GM19468 (cell line): ENCODE results near the gene KIAA1958.
"Not testable (repeated sequence)": the region's sequence is repeated elsewhere in the genome, so short reads cannot be mapped to it uniquely, and the experiment has no call there.

ENCODE experiments used
- ATAC-seq: cut with Tn5 transposase; IDR thresholded peaks from one replicate; pipeline ENCODE4 v1.9.1; 2021; ENCODE audit warnings: mild to moderate bottlenecking, moderate library complexity, moderate number of reproducible peaks; ENCODE audit not compliant: unreplicated experiment; ENCODE audit errors: extremely low read depth

KIAA1958 gene

DNA sequence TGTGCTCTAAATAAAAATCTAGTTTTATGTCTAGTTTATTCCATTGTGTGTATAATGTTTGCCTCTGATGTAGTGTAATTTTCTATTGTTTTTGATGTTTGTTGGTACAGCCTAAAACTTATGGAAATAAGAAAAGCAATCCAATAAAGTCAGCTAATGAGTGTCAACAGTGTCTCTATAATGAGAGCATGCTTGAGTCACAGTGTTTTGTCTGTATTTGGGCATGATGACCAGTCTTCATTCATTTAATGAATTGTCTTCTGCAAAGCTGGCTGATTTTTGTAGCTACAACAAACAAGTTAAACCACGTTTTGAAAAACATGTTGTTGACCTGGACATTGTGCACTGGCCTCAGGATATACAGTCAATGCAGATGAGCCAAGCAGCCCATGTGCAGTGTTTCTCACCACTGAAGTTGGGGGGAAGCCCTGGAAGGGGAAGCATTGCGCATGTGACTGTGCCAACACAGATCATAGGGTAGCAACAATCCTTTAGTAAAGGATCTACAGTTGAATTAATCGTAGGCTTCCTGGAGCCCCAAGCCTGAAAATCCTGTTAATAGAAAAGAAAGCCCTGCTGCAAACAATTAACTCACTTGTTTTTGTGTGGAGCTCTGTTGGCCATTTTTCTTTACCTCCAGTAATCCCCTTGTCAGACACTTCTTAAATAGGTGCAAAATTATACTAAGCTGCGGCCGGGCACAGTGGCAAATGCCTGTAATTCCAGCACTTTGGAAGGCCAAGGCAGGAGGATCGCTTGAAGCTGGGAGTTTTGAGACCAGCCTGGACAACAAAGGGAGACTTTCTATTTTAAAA, 143.3 kb downstream of the KIAA1958 start:
- ATAC-seq = no peak

DNA sequence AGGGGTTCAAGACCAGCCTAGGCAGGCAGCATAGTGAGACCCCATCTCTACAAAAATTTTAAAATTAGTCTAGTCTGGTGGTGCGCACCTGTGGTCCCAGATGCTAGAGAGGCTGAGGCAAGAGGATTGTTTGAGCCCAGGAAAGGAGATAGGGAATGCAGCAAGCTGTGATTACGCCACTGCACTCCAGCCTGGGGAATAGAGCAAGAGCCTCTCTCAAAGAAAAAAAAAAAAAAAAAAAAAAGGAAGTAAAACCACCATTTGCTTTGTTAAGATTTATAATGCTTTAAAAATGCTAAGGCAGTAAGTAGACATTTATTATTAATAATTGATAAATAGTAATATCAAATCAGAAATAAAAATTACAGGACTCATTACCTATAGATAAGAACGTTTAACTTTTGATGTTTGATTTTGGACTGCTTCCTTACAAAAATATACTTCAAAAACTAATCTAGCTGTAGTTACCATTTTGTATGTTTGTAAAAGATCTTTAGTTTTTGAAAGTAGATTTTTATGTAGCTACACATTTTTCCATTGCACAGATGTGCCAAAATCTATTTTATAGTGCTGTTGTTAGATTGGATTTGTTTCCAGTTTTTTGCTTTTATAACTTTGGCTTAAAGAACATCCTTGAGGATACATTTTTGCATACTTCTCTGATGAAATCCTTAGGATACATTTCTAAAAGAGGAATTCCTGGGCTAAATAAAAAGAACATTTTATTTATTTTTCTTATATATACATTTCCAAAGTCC, 144.9 kb downstream of the KIAA1958 start:
- no peak for ATAC-seq

DNA sequence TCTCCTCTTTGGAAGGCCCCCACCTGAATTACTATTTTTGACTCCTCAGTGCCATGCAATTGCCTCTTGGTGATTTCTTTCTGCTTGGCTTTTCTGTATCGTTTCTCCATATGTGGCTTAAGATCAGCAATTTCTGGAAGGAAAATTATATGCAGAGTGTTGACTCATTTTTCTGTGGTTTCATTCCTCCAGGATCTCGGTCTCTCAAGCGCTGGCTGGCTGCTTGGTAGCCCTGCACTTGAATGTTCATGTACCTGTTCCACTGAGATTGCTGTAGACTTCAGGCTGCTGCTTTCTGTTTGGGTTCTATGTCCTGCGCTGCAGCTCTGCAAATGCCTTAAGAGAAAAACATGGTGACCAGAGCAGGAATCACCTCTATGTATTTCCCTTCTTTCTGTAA, 153.7 kb downstream of the KIAA1958 start:
- no peak for ATAC-seq

DNA sequence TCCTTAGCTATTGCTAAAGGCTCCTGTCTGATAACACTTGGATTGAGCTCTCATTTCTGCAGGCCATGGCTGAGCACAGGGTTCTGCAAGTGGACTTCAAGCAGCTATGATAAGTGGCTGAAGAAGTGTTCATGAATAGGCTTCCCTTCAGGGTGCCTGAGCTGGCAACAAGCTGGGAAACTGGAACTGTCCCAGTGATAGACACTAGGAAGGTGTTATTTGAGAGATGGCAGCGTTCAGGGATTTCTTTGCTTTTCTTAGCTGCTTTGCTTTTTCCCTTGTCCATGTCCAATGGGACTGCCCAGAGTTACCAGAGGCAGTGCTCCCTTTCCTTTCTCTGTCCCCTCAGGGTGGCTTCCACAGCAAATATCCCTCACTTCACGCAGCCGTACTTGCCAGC, 155.5 kb downstream of the KIAA1958 start:
- ATAC-seq = no peak

DNA sequence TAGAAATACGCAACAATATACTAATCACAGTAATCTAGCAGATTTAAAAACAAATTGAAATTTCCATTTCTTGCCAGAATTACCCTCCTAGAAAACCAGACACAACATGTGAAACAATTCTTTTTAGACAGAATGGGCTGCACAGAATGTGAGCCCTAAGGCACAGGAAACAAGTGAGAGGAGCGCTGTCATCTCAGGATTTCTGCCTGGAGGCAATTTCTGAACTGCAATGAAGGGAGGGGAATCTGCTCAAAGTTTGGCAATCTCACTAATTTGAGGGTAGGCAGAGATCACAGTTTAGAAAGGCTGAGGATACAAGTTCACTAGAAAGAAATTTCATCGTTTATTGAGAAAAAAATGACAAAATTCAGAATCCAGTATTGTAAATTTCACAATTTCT, 161.0 kb downstream of the KIAA1958 start:
- ATAC-seq = no peak

DNA sequence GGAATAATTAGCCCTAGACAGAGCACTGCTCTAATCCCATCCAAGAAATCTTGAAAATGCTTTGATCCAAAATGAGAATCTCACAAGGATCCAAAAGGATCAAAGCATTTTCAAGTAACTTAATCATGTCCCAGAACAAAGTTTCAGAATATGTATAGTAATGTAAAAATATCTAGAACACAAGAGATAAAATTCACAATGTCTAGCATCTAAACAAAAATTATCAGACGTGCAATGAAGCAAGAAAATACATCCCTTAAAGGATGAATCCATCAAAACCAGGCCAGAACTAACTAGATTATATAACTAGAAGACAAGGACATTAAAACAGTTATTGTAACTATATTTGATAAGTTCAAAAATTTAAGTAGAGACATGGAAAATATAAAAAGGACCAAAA, 162.0 kb downstream of the KIAA1958 start:
- no peak for ATAC-seq

DNA sequence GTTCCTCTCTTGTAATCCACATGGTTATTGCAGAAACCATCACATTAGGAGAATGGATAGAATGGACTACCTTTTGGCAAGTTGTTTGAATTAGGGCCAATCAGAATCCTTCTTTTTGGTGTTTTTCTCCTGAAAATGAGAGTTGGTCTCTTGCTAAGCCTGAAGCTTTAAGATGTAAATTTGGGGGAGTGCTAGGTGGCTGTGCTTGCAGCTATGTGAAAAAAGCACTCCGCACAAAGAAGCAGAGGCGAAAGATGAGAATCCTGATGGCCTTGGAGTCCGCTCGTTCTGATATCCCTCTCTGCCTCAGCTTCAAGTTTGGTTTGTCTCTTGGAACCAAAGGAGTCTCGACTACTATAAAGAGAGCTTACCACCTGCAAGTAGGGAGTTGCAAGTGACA, 167.7 kb downstream of the KIAA1958 start:
- no peak for ATAC-seq

DNA sequence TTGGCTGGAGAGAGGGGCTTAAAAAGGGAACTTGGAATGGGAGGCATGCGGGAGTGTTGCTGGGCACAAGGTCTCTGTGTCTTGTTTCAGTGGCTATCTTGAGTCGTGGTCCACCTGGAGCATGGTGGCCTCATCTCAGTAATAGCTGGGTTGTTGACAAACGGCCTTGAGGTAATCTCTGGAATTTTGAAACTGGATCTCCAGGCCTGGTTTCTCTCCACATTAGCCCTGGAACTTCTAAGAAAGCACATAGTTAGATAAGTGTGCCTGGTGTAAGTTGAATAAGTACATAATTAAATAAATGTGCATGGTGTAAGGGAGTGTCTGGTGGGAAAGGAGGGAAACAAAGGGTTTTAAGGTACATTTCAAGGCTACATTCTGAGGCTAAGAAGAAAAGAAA, 169.0 kb downstream of the KIAA1958 start:
- no peak for ATAC-seq

DNA sequence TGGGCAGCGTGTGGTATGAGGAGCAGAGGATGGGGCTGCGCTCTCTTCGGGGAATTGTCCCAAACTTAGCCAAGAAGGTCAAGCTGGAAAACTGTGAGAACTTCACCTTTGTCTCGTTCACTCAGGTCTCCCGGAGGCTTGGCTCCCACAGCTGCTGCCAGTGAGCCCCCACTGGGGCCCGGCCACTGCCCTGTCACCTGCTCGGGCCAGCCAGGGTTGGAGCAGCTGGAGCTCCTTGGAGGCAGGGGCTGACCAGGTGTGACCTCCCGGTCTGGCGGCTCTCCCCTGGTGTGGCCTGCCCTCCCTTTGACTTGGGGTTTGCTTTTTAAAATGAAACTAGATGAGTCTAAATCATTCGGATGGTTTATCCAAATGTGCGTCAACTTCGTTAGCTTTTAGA, 173.3 kb downstream of the KIAA1958 start:
- no peak for ATAC-seq

DNA sequence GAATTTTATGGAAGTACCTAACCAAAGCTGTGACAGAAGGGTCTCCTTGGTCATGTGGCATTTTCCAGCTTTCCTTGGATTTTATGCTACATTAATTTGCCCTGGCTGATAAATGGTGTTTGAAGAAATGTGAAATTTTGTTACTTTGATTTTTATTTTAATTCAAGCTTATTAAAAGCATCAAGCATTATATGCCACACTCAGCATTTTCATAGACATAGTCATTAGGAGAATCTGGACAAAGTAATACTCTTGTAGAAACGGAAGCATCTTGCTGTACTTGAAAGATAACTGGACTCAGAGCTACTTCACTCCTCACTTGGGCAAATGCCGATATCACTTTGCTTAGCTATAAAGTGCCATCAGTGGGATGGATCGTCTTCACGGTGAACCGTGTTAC, 177.1 kb downstream of the KIAA1958 start:
- no peak for ATAC-seq

DNA sequence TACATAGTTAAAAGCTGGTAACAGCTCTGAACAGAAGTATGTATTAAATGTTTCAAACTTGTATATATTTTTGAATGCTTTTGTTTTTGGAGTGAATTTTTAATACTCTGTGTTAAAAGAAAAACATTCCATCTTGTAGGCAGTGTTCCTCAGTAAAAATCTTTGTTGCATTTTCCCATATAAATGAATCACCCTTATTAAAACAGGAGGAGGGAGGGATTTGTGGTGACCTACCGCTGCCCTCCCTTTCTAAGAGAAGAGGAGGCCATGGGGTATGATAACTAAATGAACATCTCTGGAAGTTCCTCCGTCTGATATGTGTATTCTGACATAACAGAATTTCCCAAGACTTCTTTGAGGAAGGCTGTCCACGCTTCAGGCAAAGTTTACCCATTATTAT, 177.9 kb downstream of the KIAA1958 start:
- no peak for ATAC-seq

DNA sequence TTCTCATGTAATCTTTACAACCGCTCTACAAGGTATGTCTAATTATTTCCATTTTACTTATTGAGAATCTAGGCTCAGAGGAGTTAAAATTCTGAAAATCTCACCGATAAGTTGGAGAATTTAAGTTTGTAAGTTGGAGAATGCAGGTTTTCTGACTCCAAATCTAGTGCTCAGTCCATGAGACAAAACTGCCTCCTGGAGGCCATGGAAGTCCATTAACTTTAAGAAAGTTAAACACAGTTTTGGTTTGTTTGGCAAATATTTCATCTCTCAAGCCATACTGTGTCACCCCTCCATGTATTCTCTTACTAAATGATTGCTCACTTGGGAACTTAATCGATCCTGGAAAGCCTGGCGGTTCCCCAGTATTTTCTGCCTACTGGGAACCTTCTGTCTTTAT, 178.7 kb downstream of the KIAA1958 start:
- ATAC-seq = no peak

DNA sequence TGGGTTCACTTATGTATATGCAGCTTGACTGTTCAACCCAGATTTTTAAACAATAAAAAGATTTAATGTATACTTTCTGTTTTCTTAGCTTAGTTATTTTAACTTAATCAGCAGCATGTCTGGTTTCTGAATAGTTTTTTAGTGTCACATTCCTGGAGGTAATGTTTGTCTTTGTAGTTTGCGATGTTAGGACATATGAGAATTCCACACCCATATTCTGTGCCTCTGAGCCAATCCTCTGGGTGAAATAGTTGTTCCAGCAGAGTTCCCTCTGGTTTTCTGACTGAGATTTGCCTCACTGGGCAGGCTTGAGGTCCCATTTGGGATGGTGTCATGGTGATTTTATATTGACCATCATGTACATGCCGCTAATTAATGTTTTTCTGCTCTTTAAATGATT, 182.7 kb downstream of the KIAA1958 start:
- no peak for ATAC-seq

DNA sequence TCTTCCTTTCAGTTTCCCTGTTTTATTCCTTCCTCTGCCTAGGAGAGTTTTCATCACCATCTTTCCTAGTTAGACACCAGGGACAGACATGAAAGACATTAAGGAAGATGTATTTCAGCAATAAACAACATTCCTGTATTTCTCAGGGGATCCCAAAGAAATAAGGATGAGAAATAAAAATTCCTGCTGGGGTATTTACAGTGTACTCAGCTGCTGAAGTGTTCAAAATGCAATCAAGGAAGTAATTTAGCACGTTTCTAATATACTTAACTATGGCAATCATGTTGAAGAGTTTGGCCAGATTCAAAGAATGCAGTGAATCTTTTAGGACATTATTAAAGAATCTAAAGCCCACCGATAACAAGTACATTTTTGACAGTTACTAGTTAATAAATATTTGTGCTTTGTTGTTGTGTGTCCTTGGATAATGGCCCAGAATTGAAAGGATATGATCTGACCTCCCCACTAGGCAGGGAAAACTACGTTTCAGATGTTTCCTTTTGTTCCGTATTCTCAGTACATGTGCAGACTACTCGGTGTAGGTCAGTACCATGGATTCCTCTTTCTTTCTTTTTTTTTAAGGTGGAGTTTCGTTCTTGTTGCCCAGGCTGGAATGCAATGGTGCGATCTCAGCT, 184.5 kb downstream of the KIAA1958 start:
- ATAC-seq = no peak

DNA sequence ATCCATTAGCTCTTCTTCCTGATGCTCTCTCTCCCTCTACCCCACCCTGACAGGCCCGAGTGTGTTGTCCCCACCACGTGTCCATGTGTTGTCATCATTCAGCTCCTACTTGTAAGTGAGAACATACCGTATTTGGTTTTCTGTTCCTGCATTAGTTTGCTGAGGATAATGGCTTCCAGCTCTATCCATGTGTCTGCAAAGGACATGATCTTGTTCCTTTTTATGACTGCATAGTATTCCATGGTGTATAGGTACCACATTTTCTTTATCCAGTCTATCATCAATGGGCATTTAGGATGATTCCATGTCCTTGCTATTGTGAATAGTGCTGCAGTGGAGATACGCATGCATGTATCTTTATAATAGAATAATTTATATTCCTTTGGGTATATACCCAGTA, 186.6 kb downstream of the KIAA1958 start:
- ATAC-seq = not testable (repeated sequence)

DNA sequence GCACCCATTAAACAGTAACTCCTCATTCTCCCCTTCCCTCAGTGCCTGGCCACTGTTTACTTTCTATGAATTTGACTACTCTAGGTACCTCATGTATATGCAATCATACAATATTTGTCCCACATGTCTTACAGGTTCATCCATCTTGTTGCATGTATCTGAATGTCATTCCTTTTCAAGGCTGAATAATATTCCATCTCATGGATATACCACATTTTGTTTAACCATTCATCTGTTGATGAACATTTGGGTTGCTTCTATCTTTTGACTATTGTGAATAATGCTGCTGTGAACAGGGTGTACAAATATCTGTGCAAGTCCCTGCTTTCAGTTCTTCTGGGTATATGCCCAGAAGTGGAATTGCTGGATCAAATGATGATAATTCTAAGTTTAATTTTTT, 190.4 kb downstream of the KIAA1958 start:
- no peak for ATAC-seq

DNA sequence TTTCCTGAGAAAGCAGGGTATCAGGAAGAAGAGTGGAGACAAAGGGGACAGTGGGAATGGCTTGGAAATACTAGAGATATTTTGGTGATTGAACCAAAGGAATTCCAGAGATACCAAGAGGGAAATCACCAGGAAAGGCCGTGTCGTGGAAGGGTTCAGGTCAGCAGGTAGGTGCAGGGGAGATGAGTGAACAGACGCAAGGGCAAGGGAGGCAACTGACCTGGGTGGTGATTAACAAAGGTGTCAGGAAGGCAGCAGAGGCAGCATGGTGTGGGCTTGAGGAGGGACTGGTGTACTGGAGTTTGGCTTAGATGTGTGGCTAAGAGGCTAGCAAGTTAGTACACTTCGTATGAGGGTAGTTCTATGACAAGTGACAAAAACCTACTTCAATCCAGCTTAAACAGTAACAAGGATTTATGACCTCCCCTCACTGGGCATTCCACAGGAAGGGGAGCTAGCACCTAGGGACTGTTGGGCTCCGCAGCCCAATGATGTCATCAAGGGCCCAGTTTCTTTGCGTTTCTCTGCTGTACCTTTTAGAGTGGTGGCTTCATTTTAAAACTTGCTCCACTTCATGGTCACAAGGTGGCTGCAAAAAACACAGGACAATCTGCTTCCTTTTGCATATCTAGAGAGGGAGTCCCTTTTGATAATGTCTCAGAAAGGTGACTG, 194.2 kb downstream of the KIAA1958 start:
- ATAC-seq = no peak

DNA sequence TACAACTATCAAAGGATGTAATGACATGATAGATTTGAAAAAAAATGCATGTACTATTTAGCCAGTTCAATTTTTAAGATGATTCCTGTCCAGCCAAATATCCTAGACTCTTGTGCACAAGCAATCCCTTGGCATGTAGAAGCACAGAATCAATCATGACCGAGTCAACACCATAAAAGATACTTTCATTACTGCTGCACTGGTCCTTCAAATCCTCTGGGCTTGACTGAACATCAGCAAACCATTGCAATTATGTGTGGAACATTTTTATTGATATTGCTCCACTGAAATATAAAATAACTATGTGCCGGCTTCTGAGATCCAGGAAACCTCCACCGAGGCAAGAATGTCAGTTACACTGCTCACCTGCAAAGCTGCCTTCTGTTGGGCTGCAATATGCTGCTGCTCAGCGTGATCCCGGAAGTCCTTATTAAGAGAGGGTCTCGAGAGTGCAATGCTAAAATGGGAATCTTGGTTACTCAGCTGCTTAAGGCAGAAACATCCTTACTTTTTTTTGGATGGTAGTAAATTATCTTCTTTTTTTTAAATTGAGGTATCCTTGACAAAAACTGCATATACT, 202.6 kb downstream of the KIAA1958 start:
- no peak for ATAC-seq

DNA sequence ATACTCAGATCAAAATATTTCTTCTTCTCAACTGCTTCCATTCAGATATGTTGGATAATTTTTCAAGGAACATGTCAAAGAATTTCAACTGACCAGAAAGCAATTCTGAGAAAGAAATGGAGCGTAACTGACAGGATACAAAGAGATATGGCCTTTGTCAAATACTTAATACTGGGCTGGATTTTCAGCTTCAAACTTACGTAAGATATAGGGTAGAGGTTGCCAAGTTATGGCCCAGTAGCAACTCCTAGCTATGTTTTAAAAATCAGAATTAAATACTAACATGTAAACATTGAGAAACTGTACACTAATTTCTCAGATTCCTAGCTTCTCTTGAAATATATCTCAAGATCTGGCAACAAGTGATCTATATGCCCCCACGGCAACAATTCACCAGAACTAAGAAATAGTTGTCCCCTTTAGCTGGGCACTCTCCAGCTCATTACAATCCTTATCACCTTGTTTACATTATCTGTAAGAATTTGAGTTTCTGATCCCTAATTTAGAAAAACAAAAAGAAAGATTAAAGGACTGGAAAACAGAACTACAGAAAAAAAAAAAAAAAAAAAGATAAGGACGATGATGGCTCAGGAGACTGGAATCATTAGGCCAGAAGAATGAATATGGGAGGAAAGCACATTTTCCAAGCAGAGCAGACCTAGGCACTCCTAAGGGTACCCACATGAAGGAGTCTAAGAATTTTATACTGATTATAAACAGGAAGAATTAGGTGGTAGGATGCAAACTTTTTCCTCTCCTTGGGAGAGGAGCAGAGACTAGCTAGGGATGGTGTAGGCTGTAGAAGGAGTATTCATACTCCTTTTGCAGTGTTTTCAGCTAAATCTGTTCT, 208.3 kb downstream of the KIAA1958 start:
- no peak for ATAC-seq
